Endothelial cell of umbilical vein (primary cell): ENCODE measurements around the gene SLC41A3. TPM values are rescaled to one million over a fixed set of nuclear protein-coding genes. Genes with fewer than 3 reads are reported as not detected.

Experiments
- BruUV-seq: library from RNA; stranded (reverse); fragments of 400-500 nt; replicated peaks from 2 replicates; lab custom pipeline; 2021; lab: Mats Ljungman, UMichigan
- CTCF ChIA-PET: fragments of 300-600, 350-600 bp; sonication (Branson Sonifier 250); formaldehyde crosslinking; loops from one replicate; lab custom pipeline; 2021; ENCODE audit warnings: antibody characterized with exemption, inconsistent platforms; lab: Charles Lee
- POLR2A ChIA-PET: fragments of 300-600, 350-600 bp; sonication (Branson Sonifier 250); formaldehyde crosslinking; loops from one replicate; lab custom pipeline; 2021; ENCODE audit warnings: antibody characterized with exemption, inconsistent platforms; lab: Charles Lee
- DNase-seq: peaks from one replicate; pipeline ENCODE4 v3.0.0-alpha.2; 2011; ENCODE audit warnings: low read depth, low spot score
- FAIRE-seq: peaks from 2 replicates; lab custom pipeline; 2011; peaks lifted over from hg19 to GRCh38; lab: Jason Lieb, UNC
- H2AFZ ChIP-seq: 2 replicates; pipeline ENCODE4 v1.6.0; 2012; ENCODE audit warnings: low read depth, low read length, control low read depth, inconsistent platforms
- H3K27ac ChIP-seq: 2 replicates; pipeline ENCODE4 v1.5.1; 2011; ENCODE audit warnings: low read depth, mild to moderate bottlenecking, control low read depth, low read length, moderate library complexity; ENCODE audit not compliant: insufficient read depth
- H3K27me3 ChIP-seq, 2 experiments: 2 replicates each; pipeline versions ENCODE4 v1.6.0 to v1.6.1; 2011; ENCODE audit warnings: low read length in 2 of 2, mixed read lengths in 1 of 2; ENCODE audit not compliant: control insufficient read depth in 2 of 2, insufficient read depth in 2 of 2
- H3K36me3 ChIP-seq, 2 experiments: 2 replicates in 1 of 2; 3 replicates in 1 of 2; pipeline ENCODE4 v1.5.1; 2011; ENCODE audit warnings: low read length in 2 of 2, mild to moderate bottlenecking in 1 of 2, moderate library complexity in 1 of 2; ENCODE audit not compliant: control insufficient read depth in 2 of 2, insufficient read depth in 2 of 2; ENCODE audit errors: extremely low read depth in 1 of 2
- H3K4me1 ChIP-seq: 3 replicates; pipeline ENCODE4 v1.5.1; 2011; ENCODE audit warnings: mild to moderate bottlenecking, low read length; ENCODE audit not compliant: control insufficient read depth, insufficient read depth; ENCODE audit errors: extremely low read depth
- H3K4me2 ChIP-seq: 2 replicates; pipeline ENCODE4 v1.6.1; 2011; ENCODE audit warnings: low read length, control low read depth, mixed read lengths; ENCODE audit not compliant: insufficient read depth
- H3K4me3 ChIP-seq, 3 experiments: fragments of 200-600 bp in 1 of 3; sonication (generic), shearing (Covaris generic) in 1 of 3; replicated peaks in 1 of 3; 2 replicates each; pipeline ENCODE4 v1.5.1; 2011 to 2016; ENCODE audit warnings: control low read depth in 3 of 3, low read length in 3 of 3, mild to moderate bottlenecking in 2 of 3, inconsistent platforms in 1 of 3, low read depth in 1 of 3, moderate library complexity in 1 of 3; ENCODE audit not compliant: insufficient read depth in 1 of 3
- H3K79me2 ChIP-seq: 2 replicates; pipeline ENCODE4 v1.6.0; 2012; ENCODE audit warnings: low read length, inconsistent platforms; ENCODE audit not compliant: control insufficient read depth, insufficient read depth
- H3K9ac ChIP-seq: replicated peaks from 2 replicates; pipeline ENCODE3; 2011; ENCODE audit warnings: low read length, control low read depth; ENCODE audit not compliant: insufficient read depth; ENCODE audit errors: extremely low read depth
- H3K9me1 ChIP-seq: replicated peaks from 3 replicates; pipeline ENCODE4 v1.6.0; 2011; ENCODE audit warnings: mild to moderate bottlenecking, low read length; ENCODE audit not compliant: control insufficient read depth, insufficient read depth; ENCODE audit errors: extremely low read depth
- H3K9me3 ChIP-seq: replicated peaks from 2 replicates; pipeline ENCODE4 v1.5.1; 2012; ENCODE audit warnings: low read length, inconsistent platforms; ENCODE audit not compliant: control insufficient read depth, insufficient read depth
- H4K20me1 ChIP-seq: replicated peaks from 2 replicates; pipeline ENCODE3; 2011; ENCODE audit warnings: mild to moderate bottlenecking, low read length; ENCODE audit not compliant: control insufficient read depth, insufficient read depth; ENCODE audit errors: extremely low read depth
- CTCF ChIP-seq, 2 donors: IDR thresholded peaks; 1 replicate in 1 of 2; 2 replicates in 1 of 2; pipeline ENCODE4 v1.5.1; 2011; ENCODE audit warnings: low read length in 2 of 2, mild to moderate bottlenecking in 2 of 2, moderate library complexity in 2 of 2, control low read depth in 1 of 2, inconsistent platforms in 1 of 2, low read depth in 1 of 2; ENCODE audit not compliant: insufficient read depth in 1 of 2; ENCODE audit errors: extremely low read depth in 1 of 2
- EZH2 ChIP-seq: IDR thresholded peaks from 2 replicates; pipeline ENCODE4 v1.6.1; 2012; ENCODE audit warnings: borderline replicate concordance, low read depth, mild to moderate bottlenecking, moderate library complexity, low read length, inconsistent platforms; ENCODE audit not compliant: severe bottlenecking
- FOS ChIP-seq: IDR thresholded peaks from 2 replicates; pipeline ENCODE4 v1.6.1; 2011; ENCODE audit warnings: mild to moderate bottlenecking, low read length, moderate library complexity, borderline replicate concordance; ENCODE audit not compliant: insufficient read depth
- JUN ChIP-seq: IDR thresholded peaks from 2 replicates; pipeline ENCODE4 v1.6.1; 2011; ENCODE audit warnings: borderline replicate concordance, low read depth; ENCODE audit not compliant: insufficient read length, insufficient read depth
- MAX ChIP-seq: IDR thresholded peaks from 2 replicates; pipeline ENCODE4 v1.6.1; 2011; ENCODE audit not compliant: insufficient read depth, insufficient read length
- MYC ChIP-seq: IDR thresholded peaks from one replicate; pipeline ENCODE4 v1.6.1; 2011; ENCODE audit warnings: mild to moderate bottlenecking, low read depth, low read length
- POLR2A ChIP-seq: IDR thresholded peaks from 2 replicates; pipeline ENCODE4 v1.6.1; 2012; ENCODE audit warnings: low read depth, mild to moderate bottlenecking, control low read depth, low read length
- POLR2AphosphoS5 ChIP-seq: IDR thresholded peaks from 2 replicates; pipeline ENCODE4 v1.6.1; 2012; ENCODE audit warnings: low read depth, mild to moderate bottlenecking, control low read depth, low read length, moderate library complexity; ENCODE audit not compliant: insufficient read depth
- dilution Hi-C: fragments of 300-500 bp; cut with MboI; formaldehyde crosslinking; loops from one replicate; pipeline ENCODE4 v1.15.0; 2019; ENCODE audit warnings: low sequenced_read_pairs; ENCODE audit not compliant: extremely low pct_ligation_motif_present
- intact Hi-C: fragments of 100-400 bp; cut with micrococcal nuclease; formaldehyde crosslinking; loops from one replicate; pipeline ENCODE4 v1.10.0; 2022
- polyA plus RNA-seq, 4 experiments: library from polyadenylated mRNA; depleted of rRNA in 3 of 4; stranded (reverse) in 3 of 4; unstranded in 1 of 4; fragments of >200 nt; gene quantifications; 2 replicates each; pipeline versions ENCODE4 v1.2.1 to v1.2.3, GENCODE V29; 2011 to 2012; ENCODE audit warnings: missing spikeins in 1 of 4
- total RNA-seq: library from RNA; stranded (reverse); gene quantifications from 2 replicates; pipeline ENCODE4 v1.2.3, GENCODE V29; 2021

SLC41A3 gene
- total and polyA plus RNA-seq, 2 donors (not counting 3 experiments of a cell fraction or from before 2014, with no cell fraction given) = 52.5 to 118 TPM

- CTCF ChIA-PET = interaction anchor here (1.2 kb wide), 1 partner anchor 19 kb away, joined by 3 read pairs; no protein-coding TSS in a partner anchor
- DNase-seq (no peak), FAIRE-seq (no peak)
- no peak overlapping the region for H2AFZ ChIP-seq
- H4K20me1 ChIP-seq = no peaks in the 10 kb centered on the region
- no peaks in the 10 kb centered on the region for H3K9me3 ChIP-seq
- H3K9me1 ChIP-seq = no peaks in the 10 kb centered on the region
- intact Hi-C loops (no loop called here), dilution Hi-C loops (no loop called here)
- no peaks in the 10 kb centered on the region for H3K27me3 ChIP-seq
- POLR2A ChIA-PET = no interaction called here
- no peaks in the 10 kb centered on the region for H3K36me3 ChIP-seq
- no peak overlapping the region for H3K4me2 ChIP-seq
- TF ChIP-seq FOS = no peak
- no peak overlapping the region for H3K9ac ChIP-seq
- H3K79me2 ChIP-seq = no peaks in the 10 kb centered on the region
- BruUV-seq = no TSS peak
- no peak overlapping the region for H3K4me3 ChIP-seq
- no peaks in the 10 kb centered on the region for H3K4me1 ChIP-seq
- no peak overlapping the region for H3K27ac ChIP-seq
Observed at GRCh38 chr3:126107957-126108675, 24.2 kb upstream of the SLC41A3 start.

GRCh38 chr3:126107203-126107939 lies 23.4 kb upstream of the SLC41A3 start:
- H3K27ac ChIP-seq = no peak overlapping the region
- no peaks in the 10 kb centered on the region for H3K9me1 ChIP-seq
- no peaks in the 10 kb centered on the region for H3K27me3 ChIP-seq
- H3K4me3 ChIP-seq = no peak overlapping the region
- H3K9ac ChIP-seq = no peak overlapping the region
- no peak overlapping the region for H2AFZ ChIP-seq
- no peaks in the 10 kb centered on the region for H3K4me1 ChIP-seq
- ChIA-PET CTCF (interaction anchor here (1.2 kb wide), 1 partner anchor 18 kb away, joined by 3 read pairs; no protein-coding TSS in a partner anchor), POLR2A (no interaction called here)
- H3K9me3 ChIP-seq = no peaks in the 10 kb centered on the region
- no TSS peak for BruUV-seq
- no peaks in the 10 kb centered on the region for H3K36me3 ChIP-seq
- FAIRE-seq (no peak), DNase-seq (no peak)
- no peak overlapping the region for H3K4me2 ChIP-seq
- dilution Hi-C loops (no loop called here), intact Hi-C loops (no loop called here)
- no peaks in the 10 kb centered on the region for H3K79me2 ChIP-seq
- no peaks in the 10 kb centered on the region for H4K20me1 ChIP-seq
- TF ChIP-seq MYC = no peak
- TF ChIP-seq POLR2A = no peak
- TF ChIP-seq FOS = no peak
- no peak for TF ChIP-seq JUN
- no peak for TF ChIP-seq CTCF (IDR thresholded peaks at IDR 0.05; ENCODE audit: extremely low read depth in 1 of 2, insufficient read depth in 1 of 2, low read depth in 1 of 2, low read length in 2 of 2)
- TF ChIP-seq MAX = no peak
- TF ChIP-seq EZH2 = no peak
- no peak for TF ChIP-seq POLR2AphosphoS5
